HEK293T (cell line): ENCODE data around the gene MORF4L1.
"Not testable (repeated sequence)": the region's sequence is repeated elsewhere in the genome, so short reads cannot be mapped to it uniquely, and the experiment has no call there.

ENCODE experiments used
- CTCF ChIA-PET: fragments of 350-600 bp; formaldehyde crosslinking; extraction: SDS; loops from one replicate; lab custom pipeline; 2021; ENCODE audit warnings: antibody characterized with exemption, inconsistent platforms; lab: Yijun Ruan, JAX
- POLR2A ChIA-PET: fragments of 350-600 bp; formaldehyde crosslinking; extraction: SDS; loops from one replicate; lab custom pipeline; 2020; ENCODE audit warnings: antibody characterized with exemption, inconsistent platforms; lab: Yijun Ruan, JAX
- DNase-seq: peaks from one replicate; pipeline ENCODE4 v3.0.0; 2012; ENCODE audit warnings: mixed read lengths; ENCODE audit errors: extremely low spot score
- ARNT ChIP-seq: fragments of 450-650 bp; IDR thresholded peaks from 2 replicates; pipeline ENCODE4 v1.6.1; 2017; ENCODE audit warnings: mild to moderate bottlenecking
- BHLHE40 ChIP-seq: fragments of 450-650 bp; IDR thresholded peaks from 2 replicates; pipeline ENCODE4 v1.6.1; 2016; ENCODE audit warnings: mild to moderate bottlenecking, moderate library complexity, borderline replicate concordance
- CTBP1 ChIP-seq: fragments of 450-650 bp; IDR thresholded peaks from 2 replicates; pipeline ENCODE4 v1.6.1; 2016; ENCODE audit warnings: borderline replicate concordance
- ELF4 ChIP-seq: fragments of 450-650 bp; IDR thresholded peaks from 2 replicates; pipeline ENCODE4 v1.6.1; 2017; ENCODE audit warnings: antibody characterized with exemption
- FOXA1 ChIP-seq: fragments of 450-650 bp; IDR thresholded peaks from 2 replicates; pipeline ENCODE4 v1.6.1; 2016; ENCODE audit warnings: mild to moderate bottlenecking
- FOXK2 ChIP-seq: fragments of 450-650 bp; IDR thresholded peaks from 2 replicates; pipeline ENCODE4 v1.6.1; 2016; ENCODE audit warnings: mild to moderate bottlenecking
- FOXM1 ChIP-seq: fragments of 450-650 bp; IDR thresholded peaks from 2 replicates; pipeline ENCODE4 v1.6.1; 2017; ENCODE audit warnings: mild to moderate bottlenecking, borderline replicate concordance
- HDGF ChIP-seq: fragments of 450-650 bp; IDR thresholded peaks from 2 replicates; pipeline ENCODE4 v1.6.1; 2017; ENCODE audit warnings: antibody characterized with exemption, borderline replicate concordance
- L3MBTL2 ChIP-seq: fragments of 450-650 bp; conservative IDR thresholded peaks from 2 replicates; pipeline ENCODE4 v1.6.1; 2016; ENCODE audit warnings: mild to moderate bottlenecking
- LEF1 ChIP-seq: fragments of 450-650 bp; IDR thresholded peaks from 2 replicates; pipeline ENCODE4 v1.6.1; 2017; ENCODE audit warnings: mild to moderate bottlenecking, borderline replicate concordance
- NFRKB ChIP-seq: fragments of 450-650 bp; IDR thresholded peaks from 2 replicates; pipeline ENCODE4 v1.6.1; 2016; ENCODE audit warnings: mild to moderate bottlenecking, moderate library complexity
- SP1 ChIP-seq: fragments of 450-650 bp; IDR thresholded peaks from 2 replicates; pipeline ENCODE4 v1.6.1; 2017
- SUZ12 ChIP-seq: fragments of 450-650 bp; IDR thresholded peaks from 2 replicates; pipeline ENCODE4 v1.6.1; 2016; ENCODE audit warnings: mild to moderate bottlenecking
- TARDBP ChIP-seq: fragments of 450-650 bp; IDR thresholded peaks from 2 replicates; pipeline ENCODE4 v1.6.1; 2016
- ZNF384 ChIP-seq: fragments of 450-650 bp; IDR thresholded peaks from 2 replicates; pipeline ENCODE4 v1.6.1; 2016
- TF ChIP-seq, protein P1 (sequence below): fragments of 450-650 bp; IDR thresholded peaks from 2 replicates; pipeline ENCODE4 v1.6.1; 2016

MORF4L1 gene

DNA sequence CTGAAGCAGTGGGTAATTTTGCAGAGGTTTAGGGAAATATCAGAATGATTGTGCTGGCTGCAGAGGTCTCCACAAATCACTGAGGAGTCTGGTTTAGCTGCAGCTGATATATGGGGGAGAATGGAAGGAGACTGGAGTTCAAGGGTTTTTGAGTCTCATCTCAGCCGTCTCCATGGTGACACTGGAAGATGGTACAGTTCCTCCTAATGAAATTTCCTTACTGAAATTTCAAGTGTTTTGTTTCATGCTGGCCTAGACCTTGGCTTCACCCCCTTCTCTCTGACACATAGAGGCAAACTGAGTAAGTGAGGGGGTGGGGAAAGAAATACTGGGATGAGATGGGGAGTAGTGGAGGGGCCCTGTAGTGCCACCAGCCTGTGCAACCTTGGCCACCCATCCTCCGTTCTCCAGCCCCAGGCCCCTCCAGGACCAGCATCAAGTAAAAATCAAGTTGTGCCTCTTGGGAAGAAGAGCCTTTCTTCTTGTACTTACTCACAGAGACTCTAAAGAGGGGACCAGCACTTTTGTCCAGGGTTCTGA is 17.8 kb upstream of the MORF4L1 start:
- no peak for DNase-seq
- CTCF ChIA-PET, result no interaction called here
- POLR2A ChIA-PET, result interaction anchor here (0.8 kb wide), 1 partner anchor 17 kb away, joined by 3 read pairs; no protein-coding TSS in a partner anchor
- TF ChIP-seq FOXA1, result no peak

DNA sequence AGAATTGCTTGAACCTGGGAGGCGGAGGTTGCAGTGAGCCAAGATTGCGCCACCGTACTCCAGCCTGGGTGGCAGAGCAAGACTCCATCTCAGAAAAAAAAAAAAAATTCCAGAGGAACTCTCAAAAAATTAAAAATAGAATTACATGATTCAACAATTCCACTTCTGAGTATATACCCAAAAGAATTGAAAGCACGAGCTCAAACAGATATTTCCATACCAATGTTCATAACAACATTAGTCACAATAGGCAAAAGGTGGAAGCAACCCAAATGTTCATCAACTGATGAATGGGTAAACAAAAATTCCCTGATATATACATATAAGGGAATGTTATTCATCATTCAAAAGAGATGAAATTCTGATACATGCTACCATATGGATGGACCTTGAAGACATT is 16.9 kb upstream of the MORF4L1 start:
- ChIA-PET CTCF (interaction anchor here (0.6 to 0.7 kb wide), 2 partner anchors 23 to 52 kb away, joined by 3 to 6 read pairs; no protein-coding TSS in a partner anchor), POLR2A (no interaction called here)
- no peak for DNase-seq
- TF ChIP-seq FOXK2, result no peak
- no peak for TF ChIP-seq ARNT
- TF ChIP-seq NFRKB, result no peak
- TF ChIP-seq BHLHE40, result no peak
- TF ChIP-seq TARDBP, result no peak
- TF ChIP-seq FOXA1, result no peak
- TF ChIP-seq HDGF, result no peak
- TF ChIP-seq, protein P1, sequence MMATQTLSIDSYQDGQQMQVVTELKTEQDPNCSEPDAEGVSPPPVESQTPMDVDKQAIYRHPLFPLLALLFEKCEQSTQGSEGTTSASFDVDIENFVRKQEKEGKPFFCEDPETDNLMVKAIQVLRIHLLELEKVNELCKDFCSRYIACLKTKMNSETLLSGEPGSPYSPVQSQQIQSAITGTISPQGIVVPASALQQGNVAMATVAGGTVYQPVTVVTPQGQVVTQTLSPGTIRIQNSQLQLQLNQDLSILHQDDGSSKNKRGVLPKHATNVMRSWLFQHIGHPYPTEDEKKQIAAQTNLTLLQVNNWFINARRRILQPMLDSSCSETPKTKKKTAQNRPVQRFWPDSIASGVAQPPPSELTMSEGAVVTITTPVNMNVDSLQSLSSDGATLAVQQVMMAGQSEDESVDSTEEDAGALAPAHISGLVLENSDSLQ, result no peak

DNA sequence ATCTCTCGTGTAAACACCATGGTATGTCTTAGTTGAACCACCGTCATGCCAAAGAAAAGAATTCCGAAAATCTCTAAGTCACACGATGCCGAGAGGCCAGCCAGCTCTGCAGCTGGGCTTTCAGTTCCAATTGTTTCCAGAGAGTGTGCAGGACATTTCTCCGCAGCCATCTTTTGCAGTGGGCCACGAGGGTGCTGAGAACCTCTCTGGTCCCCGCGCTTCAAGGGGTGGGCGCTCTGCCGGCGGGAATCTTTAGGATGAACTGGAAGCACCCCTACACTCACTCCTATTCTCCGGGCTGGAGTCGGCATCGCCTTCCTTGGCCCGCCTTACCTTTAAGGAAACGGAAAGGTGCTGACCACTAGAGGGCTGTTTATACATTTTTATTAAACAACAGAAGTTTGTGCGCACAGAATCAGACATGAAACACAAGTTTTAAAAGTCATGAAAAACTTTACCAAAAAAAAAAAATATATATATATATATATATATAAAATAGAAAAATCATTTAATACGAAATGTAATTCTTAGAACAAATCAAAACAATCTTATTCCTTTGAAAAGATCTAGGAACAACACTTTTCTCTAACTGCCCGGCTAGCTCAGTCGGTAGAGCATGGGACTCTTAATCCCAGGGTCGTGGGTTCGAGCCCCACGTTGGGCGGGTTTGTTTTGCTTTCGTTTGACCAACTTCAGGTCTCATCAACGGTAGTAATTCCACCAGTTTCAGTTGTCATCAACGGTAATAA is 12.5 kb upstream of the MORF4L1 start:
- DNase-seq, result peak; percentile 79
- CTCF ChIA-PET, result interaction anchor here (0.7 to 1.1 kb wide), 5 partner anchors 12 to 1290 kb away, joined by 3 to 4 read pairs (median 3); no protein-coding TSS in a partner anchor
- peak; percentile 26; the same call in 1 of the 2 replicates for TF ChIP-seq FOXM1
- no peak for TF ChIP-seq FOXK2
- TF ChIP-seq, protein P1, result no peak
- no peak for TF ChIP-seq ELF4
- TF ChIP-seq TARDBP, result no peak
- TF ChIP-seq ARNT, result no peak
- peak; percentile 64 for TF ChIP-seq L3MBTL2
- no peak for TF ChIP-seq LEF1
- no peak for TF ChIP-seq HDGF
- TF ChIP-seq CTBP1, result no peak
- no peak for TF ChIP-seq BHLHE40
- no peak for TF ChIP-seq SUZ12
- TF ChIP-seq SP1, result no peak
- no peak for TF ChIP-seq NFRKB
- POLR2A ChIA-PET, result interaction anchor here (0.7 to 6.2 kb wide), 2 partner anchors 12 to 13 kb away, joined by 3 to 49 read pairs; partner anchors contain the start of gene MORF4L1

DNA sequence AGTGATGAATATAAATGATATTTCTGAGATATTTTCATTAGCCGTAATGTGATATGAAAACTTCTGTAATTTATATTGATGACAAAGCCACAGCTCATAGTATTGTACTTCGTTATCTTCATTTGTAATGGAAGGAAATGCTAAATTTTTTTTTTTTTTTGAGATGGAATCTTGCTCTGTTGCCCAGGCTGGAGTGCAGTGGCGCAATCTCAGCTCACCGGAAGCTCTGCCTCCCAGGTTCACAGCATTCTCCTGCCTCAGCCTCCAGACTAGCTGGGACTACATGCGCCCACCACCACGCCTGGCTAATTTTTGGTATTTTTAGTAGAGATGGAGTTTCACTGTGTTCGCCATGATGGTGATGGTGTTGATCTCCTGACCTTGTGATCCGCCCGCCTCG is 7.1 kb upstream of the MORF4L1 start:
- CTCF ChIA-PET, DNase-seq, POLR2A ChIA-PET: not testable (repeated sequence)

DNA sequence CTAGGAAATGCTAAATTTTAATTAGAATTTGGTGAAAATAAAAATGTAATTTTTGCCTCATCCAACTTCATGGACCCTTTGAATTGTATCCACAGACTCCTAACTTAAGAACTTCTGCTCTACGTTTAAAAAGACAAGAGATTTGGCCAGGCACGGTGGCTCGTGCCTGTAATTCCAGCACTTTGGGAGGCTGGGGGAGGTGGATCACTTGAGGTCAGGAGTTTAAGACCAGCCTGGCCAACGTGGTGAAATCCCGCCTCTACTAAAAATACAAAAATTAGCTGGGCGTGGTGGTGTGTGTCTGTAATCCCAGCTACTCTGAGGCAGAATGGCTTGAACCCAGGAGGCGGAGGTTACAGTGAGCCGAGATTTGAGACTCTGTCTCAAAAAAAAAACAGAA is 6.7 kb upstream of the MORF4L1 start:
- POLR2A ChIA-PET, DNase-seq, CTCF ChIA-PET: not testable (repeated sequence)

DNA sequence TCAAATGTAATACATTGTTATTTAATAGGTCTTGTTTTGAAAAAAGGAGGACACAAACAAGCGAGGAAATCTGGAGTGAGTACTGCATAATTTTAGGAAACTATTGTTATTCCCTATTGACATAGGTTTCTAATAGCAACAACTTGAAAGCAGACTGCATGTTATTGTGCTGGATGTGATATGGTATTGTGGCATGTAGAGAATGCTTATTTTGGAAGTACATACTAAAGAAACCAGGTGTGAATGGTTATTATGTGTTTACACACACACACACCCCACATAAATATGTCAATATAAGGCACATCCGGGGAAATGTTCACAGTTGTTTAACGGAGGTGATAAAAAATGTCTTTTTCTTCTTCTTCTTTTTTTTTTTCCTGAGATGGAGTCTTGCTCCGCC is 5.9 kb upstream of the MORF4L1 start:
- DNase-seq, result no peak
- ChIA-PET CTCF (no interaction called here), POLR2A (no interaction called here)
- TF ChIP-seq SP1 (no peak), SUZ12 (no peak), CTBP1 (no peak), BHLHE40 (no peak), FOXK2 (no peak), FOXM1 (no peak), L3MBTL2 (no peak), ZNF384 (no peak), NFRKB (no peak), TARDBP (no peak), LEF1 (no peak), ARNT (no peak), HDGF (no peak), ELF4 (no peak), FOXA1 (no peak)
- TF ChIP-seq, protein P1, result no peak

DNA sequence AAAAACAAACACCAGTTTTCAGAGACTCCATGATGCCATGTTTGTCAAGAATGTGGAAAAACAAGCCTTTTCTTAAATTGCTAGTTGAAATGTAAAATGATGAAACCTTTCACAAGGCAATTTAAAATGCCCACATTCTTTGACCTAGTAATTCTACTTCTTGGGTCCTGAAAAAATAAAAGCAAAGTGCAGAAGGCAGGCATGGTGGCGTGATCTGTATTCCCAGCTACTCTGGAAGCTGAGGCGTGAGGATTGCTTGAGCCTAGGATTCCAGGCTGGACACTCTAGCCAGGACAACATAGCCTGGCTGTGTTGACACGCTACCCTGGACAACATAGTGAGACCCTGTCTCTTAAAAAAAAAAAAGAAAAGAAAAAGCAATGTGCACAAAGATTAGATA is 4.3 kb upstream of the MORF4L1 start:
- POLR2A ChIA-PET, result no interaction called here
- no peak for DNase-seq
- CTCF ChIA-PET, result no interaction called here

DNA sequence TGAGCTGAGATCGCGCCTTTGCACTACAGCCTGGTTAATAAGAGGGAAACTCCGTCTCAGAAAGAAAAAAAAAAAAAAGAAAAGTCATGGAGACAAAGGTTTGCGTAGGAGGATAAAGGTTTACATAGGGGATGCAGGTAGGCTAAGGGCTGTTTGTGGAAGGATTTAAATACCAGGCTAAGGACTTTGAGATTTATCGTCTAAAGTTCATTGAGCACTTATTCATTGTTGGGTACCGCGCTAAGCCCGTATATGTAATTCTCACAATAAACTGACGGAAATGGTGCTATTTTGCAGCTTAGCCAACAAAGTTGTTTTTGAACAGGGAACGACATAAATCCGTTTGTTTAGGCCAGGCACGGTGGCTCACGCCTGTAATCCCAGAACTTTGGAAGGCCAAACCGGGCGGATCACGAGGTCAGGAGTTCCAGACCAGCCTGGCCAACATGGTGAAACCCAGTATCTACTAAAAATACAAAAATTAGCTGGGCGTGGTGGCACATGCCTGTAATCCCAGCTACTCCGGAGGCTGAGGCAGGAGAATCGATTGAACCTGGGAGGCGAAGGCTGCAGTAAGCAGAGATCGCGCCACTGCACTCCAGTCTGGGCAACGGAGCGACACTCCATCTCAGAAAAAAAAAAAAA is 1.1 kb upstream of the MORF4L1 start:
- DNase-seq, result not testable (repeated sequence)
- CTCF ChIA-PET, result interaction anchor here (0.5 to 0.6 kb wide), 2 partner anchors 304 to 650 kb away, joined by 3 read pairs; no protein-coding TSS in a partner anchor
- POLR2A ChIA-PET, result interaction anchor here (0.7 to 3.7 kb wide), 7 partner anchors 9 to 75 kb away, joined by 3 to 49 read pairs (median 3); no protein-coding TSS in a partner anchor

More for the DNA sequence above, 4.3 kb upstream of the MORF4L1 start:
- TF ChIP-seq BHLHE40 (no peak), FOXK2 (no peak), ZNF384 (no peak), ARNT (no peak), HDGF (no peak), NFRKB (no peak), TARDBP (no peak), L3MBTL2 (no peak), SP1 (no peak), FOXM1 (no peak), CTBP1 (no peak), LEF1 (no peak)
- TF ChIP-seq, protein P1, result no peak
